Pancreas (tissue), 10 donors: ENCODE measurements around the gene CACNA1C. TPM values are rescaled to one million over a fixed set of nuclear protein-coding genes. Genes with fewer than 3 reads are reported as not detected.

Experiments used
- ATAC-seq, 4 donors: fragments of 200-7000 bp; cut with Tn5 transposase; one replicate each; pipeline versions ENCODE4 v1.8.0 to v1.9.1; 2020; ENCODE audit warnings: mild to moderate bottlenecking in 4 of 4, moderate library complexity in 4 of 4
- DNase-seq, 6 donors: peaks; one replicate each; pipeline ENCODE4 v3.0.0-alpha.2; 2020
- FAIRE-seq: peaks from 2 replicates; lab custom pipeline; 2012; peaks lifted over from hg19 to GRCh38; lab: Jason Lieb, UNC
- H3K27ac ChIP-seq, 4 donors: fragments of 200-600 bp; sonication (generic); 1 replicate in 3 of 4; 2 replicates in 1 of 4; pipeline versions ENCODE4 v1.5.0 to v1.8.0; 2020
- H3K27me3 ChIP-seq, 4 donors: fragments of 200-600 bp; one replicate each; pipeline ENCODE4 v1.8.0; 2021
- H3K36me3 ChIP-seq, 3 donors: fragments of 200-600 bp; sonication (generic) in 1 of 3; one replicate each; pipeline versions ENCODE4 v1.5.0 to v1.8.0; 2020 to 2021
- H3K4me1 ChIP-seq, 3 donors: fragments of 200-600 bp; one replicate each; pipeline ENCODE4 v1.8.0; 2021
- H3K4me3 ChIP-seq, 4 donors: fragments of 200-600 bp; sonication (generic) in 2 of 4; one replicate each; pipeline versions ENCODE4 v1.5.0 to v1.8.0; 2020 to 2021
- H3K9me3 ChIP-seq, 4 donors: fragments of 200-600 bp; one replicate each; pipeline ENCODE4 v1.8.0; 2021
- WGBS, 2 donors: extraction: QIAGEN DNeasy Blood & Tissue Kit; methylation state at CpG; one replicate each; pipeline ENCODE4 v1.1.7; 2013; 5-methylcytosine and 5-hydroxymethylcytosine counted together
- intact Hi-C, 3 donors: fragments of 100-400 bp; cut with DNase I; formaldehyde crosslinking; loops; one replicate each; pipeline versions ENCODE4 v1.11.1 to v1.14.2; 2022
- polyA plus RNA-seq, 2 donors: library from polyadenylated mRNA; stranded (reverse); fragments of 200-250 nt; gene quantifications; one replicate each; pipeline ENCODE4 v1.2.3, GENCODE V29; 2013
- total RNA-seq, 6 donors: library from RNA; stranded (reverse); fragmentation: NEBNext Ultra II Directional in 4 of 6; extraction: Animal tissue kit (Norgen Biotek cat#: 25700) in 4 of 6; gene quantifications; one replicate each; pipeline versions ENCODE4 v1.2.1 to v1.2.4, GENCODE V29; 2021 to 2023
- TF ChIP-seq, protein P1 (sequence below), 4 donors: fragments of 200-600 bp; sonication (generic) in 3 of 4; IDR thresholded peaks; one replicate each; pipeline versions ENCODE4 v1.5.0 to v1.8.0; 2021; ENCODE audit warnings: antibody characterized with exemption in 4 of 4
- donor health status: healthy with polysubstance abuse.
- donor health status: DM: no; HTN: no; CAD: no; lungs with moderate emphysema.
- donor health status: DM: no; HTN: no; CAD: no.
- donor health status: control.
- donor health status: control.
- donor health status: Bipolar disorder and iron deficiency.
- donor health status: DM: yes; HTN: yes; CAD: no.
- donor health status: DM: no; HTN: no; CAD: no.
- donor health status: DM: no; HTN: no; CAD: no.
- donor health status: DM: yes; HTN: yes; CAD: no.

Gene CACNA1C
- total and polyA plus RNA-seq, 8 donors = 1.2 to 3.8 (median 2.3) TPM

- WGBS, 2 donors = 4 to 5% methylated on average over 20 to 33 of the region's 33 CpGs
- no peaks in the 10 kb centered on the region for H3K36me3 ChIP-seq
- ATAC-seq (peak; percentile 89 to 97 (median 94)), FAIRE-seq (no peak), DNase-seq (peak in 5 of 6 donors; percentile 21 to 90 (median 60))
- peak overlapping the region in 1 of 4 donors; percentile 30 for H3K4me3 ChIP-seq
- no peaks in the 10 kb centered on the region for H3K4me1 ChIP-seq
- H3K27ac ChIP-seq = no peak overlapping the region
- no peaks in the 10 kb centered on the region for H3K9me3 ChIP-seq
- TF ChIP-seq, protein P1, sequence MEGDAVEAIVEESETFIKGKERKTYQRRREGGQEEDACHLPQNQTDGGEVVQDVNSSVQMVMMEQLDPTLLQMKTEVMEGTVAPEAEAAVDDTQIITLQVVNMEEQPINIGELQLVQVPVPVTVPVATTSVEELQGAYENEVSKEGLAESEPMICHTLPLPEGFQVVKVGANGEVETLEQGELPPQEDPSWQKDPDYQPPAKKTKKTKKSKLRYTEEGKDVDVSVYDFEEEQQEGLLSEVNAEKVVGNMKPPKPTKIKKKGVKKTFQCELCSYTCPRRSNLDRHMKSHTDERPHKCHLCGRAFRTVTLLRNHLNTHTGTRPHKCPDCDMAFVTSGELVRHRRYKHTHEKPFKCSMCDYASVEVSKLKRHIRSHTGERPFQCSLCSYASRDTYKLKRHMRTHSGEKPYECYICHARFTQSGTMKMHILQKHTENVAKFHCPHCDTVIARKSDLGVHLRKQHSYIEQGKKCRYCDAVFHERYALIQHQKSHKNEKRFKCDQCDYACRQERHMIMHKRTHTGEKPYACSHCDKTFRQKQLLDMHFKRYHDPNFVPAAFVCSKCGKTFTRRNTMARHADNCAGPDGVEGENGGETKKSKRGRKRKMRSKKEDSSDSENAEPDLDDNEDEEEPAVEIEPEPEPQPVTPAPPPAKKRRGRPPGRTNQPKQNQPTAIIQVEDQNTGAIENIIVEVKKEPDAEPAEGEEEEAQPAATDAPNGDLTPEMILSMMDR (IDR thresholded peaks at IDR 0.05) = peak; percentile 65 to 90 (median 84)
- intact Hi-C loops = loop anchor here in 1 of 3 donors (10.0 kb wide), 1 partner anchor 528 kb away; the partner anchor contains the start of gene CACNA1C
- peaks cover 0 to 6% (median 0%) of the 10 kb centered on the region in 4 donors for H3K27me3 ChIP-seq
These were observed 530.3 kb downstream of the CACNA1C start for GRCh38 chr12:2583091-2583497.

- FAIRE-seq (no peak), DNase-seq (no peak), ATAC-seq (no peak)
- H3K36me3 ChIP-seq = no peaks in the 10 kb centered on the region
- H3K4me3 ChIP-seq = no peak overlapping the region
- peaks cover 0 to 6% (median 0%) of the 10 kb centered on the region in 4 donors for H3K27me3 ChIP-seq
- 48 to 55% methylated on average over 9 of the region's 9 CpGs for WGBS, 2 donors
- no peaks in the 10 kb centered on the region for H3K9me3 ChIP-seq
- TF ChIP-seq, protein P1 (IDR thresholded peaks at IDR 0.05) = no peak
- intact Hi-C loops = loop anchor here in 1 of 3 donors (10.0 kb wide), 1 partner anchor 529 kb away; the partner anchor contains the start of gene CACNA1C
- no peak overlapping the region for H3K27ac ChIP-seq
- H3K4me1 ChIP-seq = no peaks in the 10 kb centered on the region
These were observed 531.0 kb downstream of the CACNA1C start for GRCh38 chr12:2583642-2584401.

DNA sequence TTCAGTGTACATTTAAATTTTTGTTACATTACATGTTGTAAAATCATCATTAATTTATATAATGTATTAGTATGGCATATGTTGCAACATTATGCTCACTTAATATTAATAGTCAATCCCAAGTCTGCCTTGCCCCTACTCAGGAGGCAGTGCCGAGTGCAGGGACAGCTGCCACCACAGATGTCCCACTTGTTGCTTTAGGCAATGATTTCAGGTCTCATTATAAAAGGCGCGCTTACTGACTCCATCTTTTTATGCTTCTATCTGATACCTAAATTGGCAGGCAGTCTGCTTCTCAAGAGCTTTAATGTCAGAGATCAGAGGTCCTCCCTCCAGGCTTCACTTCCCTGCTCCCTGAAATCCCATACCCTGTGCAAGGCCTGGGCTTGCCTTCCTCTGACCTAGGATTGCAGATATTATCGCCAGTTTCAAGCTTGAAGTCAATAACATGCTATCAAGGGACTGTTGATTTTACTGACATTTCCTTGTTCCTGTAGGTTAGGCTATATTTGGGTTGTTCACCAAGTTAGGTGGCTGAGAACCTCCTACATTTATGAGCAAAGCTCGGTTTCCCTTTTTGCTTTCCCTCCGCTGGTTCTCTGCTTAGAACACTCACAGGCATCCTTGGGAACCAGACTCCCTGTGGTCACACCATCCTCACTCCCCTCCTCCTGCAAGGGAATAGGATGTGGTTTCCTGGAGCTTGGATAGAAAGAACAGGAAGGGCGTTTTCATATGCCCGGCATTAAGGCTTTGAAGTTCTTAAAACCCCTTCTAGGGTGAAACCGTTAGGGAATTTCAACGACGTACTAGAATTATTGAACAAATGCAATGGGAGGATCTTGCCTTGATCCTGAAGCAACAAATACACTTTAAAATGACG lies 533.6 kb downstream of the CACNA1C start:
- intact Hi-C loops = loop anchor here in 1 of 3 donors (10.0 kb wide), 1 partner anchor 532 kb away; the partner anchor contains the start of gene CACNA1C
- no peaks in the 10 kb centered on the region for H3K4me1 ChIP-seq
- no peaks in the 10 kb centered on the region for H3K9me3 ChIP-seq
- no peaks in the 10 kb centered on the region for H3K36me3 ChIP-seq
- TF ChIP-seq, protein P1 (IDR thresholded peaks at IDR 0.05) = no peak
- peaks cover 0 to 6% (median 0%) of the 10 kb centered on the region in 4 donors for H3K27me3 ChIP-seq
- FAIRE-seq = no peak
- DNase-seq = no peak
- H3K4me3 ChIP-seq = no peak overlapping the region
- 50 to 52% methylated on average over 12 of the region's 12 CpGs for WGBS, 2 donors
- no peak overlapping the region for H3K27ac ChIP-seq
- ATAC-seq = no peak

DNA sequence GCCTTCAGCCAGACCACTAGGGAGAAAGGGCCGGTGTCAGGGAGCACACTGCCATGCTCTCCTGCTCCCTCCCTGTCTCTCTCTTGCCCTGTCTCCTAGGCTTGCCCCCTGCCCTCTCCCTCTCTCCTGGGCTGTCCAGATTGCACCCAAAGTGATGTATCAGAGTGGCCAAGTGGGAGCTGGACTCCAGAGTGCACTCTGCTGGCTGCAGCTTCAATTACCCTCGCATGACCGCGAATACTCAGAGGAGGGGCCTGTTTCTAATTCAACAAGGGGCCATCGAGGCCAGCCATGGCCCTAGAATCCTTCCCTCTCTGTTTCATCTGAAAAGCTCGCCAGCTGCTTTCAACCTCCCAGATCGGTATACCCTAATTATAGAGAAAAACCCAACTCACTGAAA lies 535.6 kb downstream of the CACNA1C start:
- no peak for DNase-seq
- intact Hi-C loops = loop anchor here in 1 of 3 donors (10.0 kb wide), 1 partner anchor 534 kb away; the partner anchor contains the start of gene CACNA1C
- WGBS, 2 donors = 61 to 68% methylated on average over 7 of the region's 7 CpGs
- Histone ChIP-seq H3K36me3 (no peaks in the 10 kb centered on the region), H3K4me3 (no peak overlapping the region), H3K9me3 (no peaks in the 10 kb centered on the region), H3K27ac (no peak overlapping the region), H3K27me3 (no peaks in the 10 kb centered on the region), H3K4me1 (no peaks in the 10 kb centered on the region)
- FAIRE-seq = no peak
- TF ChIP-seq, protein P1 (IDR thresholded peaks at IDR 0.05) = no peak
- ATAC-seq = no peak
